Spleen (tissue), 7 donors: ENCODE measurements around the gene OR6Q1.

Experiments used
- CTCF ChIP-seq, 11 experiments: fragments of 200-600 bp in 7 of 11; fragments of 450-650 bp in 4 of 11; sonication (generic) in 4 of 11; IDR thresholded peaks in 8 of 11; conservative IDR thresholded peaks in 3 of 11; 1 replicate in 7 of 11; 2 replicates in 4 of 11; pipeline versions ENCODE4 v1.4.0 to v1.8.0; 2016 to 2021; ENCODE audit warnings: antibody characterized with exemption in 11 of 11, inconsistent platforms in 4 of 11, mild to moderate bottlenecking in 1 of 11
- POLR2AphosphoS5 ChIP-seq, 3 donors: sonication (generic); formaldehyde crosslinking; IDR thresholded peaks; one replicate each; pipeline ENCODE4 v1.5.1; 2017; ENCODE audit warnings: antibody characterized with exemption in 3 of 3
- donor health status: DM: no; HTN: no; CAD: no; lungs with moderate emphysema.
- donor health status: DM: no; HTN: no; CAD: no.
- donor health status: DM: no; HTN: no; CAD: no.

GRCh38 chr11:58004664-58005063 lies 26.1 kb upstream of the OR6Q1 start:
- TF ChIP-seq CTCF (IDR thresholded peaks at IDR 0.05 in 8 of 11, conservative IDR thresholded peaks at IDR 0.05 in 3 of 11) (no peak), POLR2AphosphoS5 (IDR thresholded peaks at IDR 0.05) (no peak)
